RPMI7951 (cell line): ENCODE results near the gene KIAA0319L. TPM values are rescaled to one million over a fixed set of nuclear protein-coding genes. Genes with fewer than 3 reads are reported as not detected.
A peak's percentile ranks its signal among the peaks of the same experiment; 100 is the strongest.
"Not testable (repeated sequence)": the region's sequence is repeated elsewhere in the genome, so short reads cannot be mapped to it uniquely, and the experiment has no call there.

Source experiments
- DNase-seq: peaks from one replicate; pipeline ENCODE4 v3.0.0-alpha.2; 2012; ENCODE audit warnings: low read depth
- total RNA-seq: library from RNA; depleted of rRNA; stranded (reverse); fragments of >200 nt; shearing (Covaris generic); gene quantifications from 2 replicates; pipeline ENCODE4 v1.2.3, GENCODE V29; 2014; rRNA removed

KIAA0319L gene
- total RNA-seq: 17.9 and 26.8 TPM in 2 replicates

DNA sequence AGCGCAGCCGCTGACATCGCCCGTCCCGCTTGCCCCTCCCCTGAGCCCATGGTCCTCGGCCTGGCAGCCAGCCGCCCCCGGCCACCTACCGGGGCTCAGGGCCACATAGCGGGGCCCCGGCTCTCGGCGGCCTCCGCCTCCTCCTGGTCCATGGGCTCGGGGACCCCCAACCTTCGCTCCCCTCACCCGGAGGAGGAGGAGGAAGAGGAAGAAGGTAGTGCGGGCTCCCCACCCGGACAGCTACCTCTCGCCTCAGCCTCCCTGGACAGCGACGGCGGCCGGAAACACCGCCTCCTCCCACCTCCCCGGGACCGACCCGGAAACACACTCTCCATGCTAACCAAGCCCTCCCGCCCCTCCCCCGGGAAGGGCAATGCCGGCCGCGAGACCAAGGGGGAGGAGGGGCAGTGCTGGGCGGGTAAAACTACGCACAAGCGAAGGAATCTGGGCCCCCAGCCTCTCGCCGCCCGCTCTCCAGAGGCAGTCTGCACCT, at the start of gene KIAA0319L:
KIAA0319L (minus strand) TSS at position 286 of the 493 bp plus-strand sequence. CDS start 2,912 bp downstream, outside the sequence.
- peak; percentile 85 for DNase-seq

DNA sequence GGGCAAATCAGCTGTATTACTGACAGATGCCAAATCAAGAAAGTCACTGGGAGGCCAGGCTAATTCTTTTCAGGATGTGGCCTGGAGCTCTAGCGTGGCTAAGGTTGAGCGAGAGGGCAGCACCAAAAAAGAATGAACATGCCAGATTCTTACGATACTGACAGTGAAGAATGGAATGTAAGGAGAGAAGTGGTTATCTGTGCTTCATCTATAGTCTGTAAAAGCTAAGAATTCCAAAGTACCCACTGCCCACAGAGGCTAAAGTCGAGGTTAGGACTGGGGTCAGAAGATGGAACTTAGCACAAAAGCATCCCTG, 48.6 kb upstream of the KIAA0319L start:
- peak; percentile 89 for DNase-seq

DNA sequence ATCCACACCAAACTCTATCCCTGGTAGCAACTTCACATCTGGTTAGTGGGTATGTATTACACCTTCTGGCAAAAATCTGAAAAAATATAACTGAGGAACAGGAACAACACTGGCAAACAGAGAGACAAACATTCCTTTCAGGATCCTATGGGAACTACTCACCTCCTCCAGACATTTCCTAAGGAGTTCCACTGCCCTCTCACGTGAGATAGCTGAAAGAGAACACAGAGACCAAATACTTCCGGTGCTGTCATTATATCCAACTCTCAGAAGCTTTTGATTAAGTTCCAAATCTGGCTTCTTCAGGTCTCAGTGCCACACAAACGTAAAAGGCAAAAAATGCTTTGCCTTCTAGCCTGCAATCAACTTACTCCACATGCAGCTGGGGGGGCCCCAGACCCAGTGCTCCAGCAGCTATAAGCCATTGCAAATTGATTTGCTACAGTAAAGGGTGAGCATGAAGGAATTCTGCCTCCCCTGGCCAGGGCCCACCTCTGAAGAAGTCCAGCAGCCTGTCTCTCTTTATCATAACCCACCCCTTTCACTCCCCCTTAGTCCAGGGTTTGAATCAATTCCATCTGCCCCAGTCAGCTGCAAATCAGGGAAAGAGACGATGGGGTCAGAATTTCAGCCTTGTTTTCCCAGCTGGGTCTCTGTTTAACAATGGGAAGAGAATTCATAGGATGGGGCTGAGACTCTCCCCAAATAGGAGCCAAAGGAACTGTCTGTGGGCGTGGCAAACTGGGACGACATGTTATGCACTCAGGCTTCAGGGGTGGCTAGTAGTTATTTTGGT, 48.1 kb upstream of the KIAA0319L start:
- DNase-seq: peak; percentile 55

DNA sequence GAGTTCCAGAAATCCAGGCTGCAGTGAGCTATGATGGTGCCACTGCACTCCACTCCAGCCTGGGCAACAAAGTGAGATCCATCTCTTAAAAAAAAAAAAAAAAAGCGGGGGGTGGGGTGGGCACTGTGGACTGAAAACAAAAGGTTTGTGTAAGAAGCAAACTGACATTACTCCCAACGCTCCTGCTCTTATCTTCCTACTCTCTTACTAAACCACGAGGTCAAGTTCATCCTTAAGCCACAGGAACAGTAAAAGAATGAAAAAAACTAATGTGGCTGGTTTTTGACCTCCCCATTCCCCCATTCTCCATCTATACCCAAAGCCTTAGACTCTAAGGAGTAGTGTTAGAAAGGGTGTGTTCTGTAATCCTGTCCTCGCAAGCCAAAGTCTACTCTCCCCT, 46.7 kb upstream of the KIAA0319L start:
- DNase-seq: no peak

DNA sequence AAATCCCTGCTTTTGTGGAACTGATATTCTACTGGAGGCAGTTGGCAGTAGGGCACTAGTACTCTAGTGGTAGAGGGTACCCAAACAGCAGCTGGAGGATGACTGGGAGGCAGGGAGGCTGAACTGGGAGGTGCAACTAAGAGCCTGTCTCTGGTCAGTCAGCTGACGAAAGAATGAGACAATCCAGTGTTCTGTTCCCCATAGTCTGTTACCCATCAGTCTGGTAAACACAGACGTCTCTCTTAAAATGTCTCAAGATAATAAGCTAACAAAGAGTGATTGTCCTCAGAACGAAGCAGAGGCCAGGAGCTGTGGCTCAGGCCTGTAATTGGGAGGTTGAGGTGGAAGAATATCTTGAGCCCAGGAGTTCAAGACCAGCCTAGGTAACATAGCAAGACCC, 46.3 kb upstream of the KIAA0319L start:
- DNase-seq: peak; percentile 39

DNA sequence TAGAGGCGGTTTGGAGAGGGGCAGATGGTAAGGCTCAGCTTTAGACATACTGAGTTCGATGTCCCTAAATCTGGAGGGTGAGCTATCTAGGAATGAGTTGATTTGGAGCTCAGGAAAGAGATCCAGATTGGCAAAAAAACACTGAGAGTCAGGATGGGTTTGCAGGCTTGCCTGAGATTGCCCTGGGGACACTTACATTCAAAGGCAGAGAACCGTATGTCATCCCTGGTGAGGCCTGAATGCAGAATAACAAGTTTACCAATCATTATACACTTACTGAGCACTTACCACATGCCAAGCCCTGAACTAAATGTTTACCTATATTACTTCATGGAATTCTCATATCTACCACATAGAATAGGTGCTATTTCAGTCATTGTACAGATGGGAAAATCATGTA, 43.4 kb upstream of the KIAA0319L start:
- no peak for DNase-seq

DNA sequence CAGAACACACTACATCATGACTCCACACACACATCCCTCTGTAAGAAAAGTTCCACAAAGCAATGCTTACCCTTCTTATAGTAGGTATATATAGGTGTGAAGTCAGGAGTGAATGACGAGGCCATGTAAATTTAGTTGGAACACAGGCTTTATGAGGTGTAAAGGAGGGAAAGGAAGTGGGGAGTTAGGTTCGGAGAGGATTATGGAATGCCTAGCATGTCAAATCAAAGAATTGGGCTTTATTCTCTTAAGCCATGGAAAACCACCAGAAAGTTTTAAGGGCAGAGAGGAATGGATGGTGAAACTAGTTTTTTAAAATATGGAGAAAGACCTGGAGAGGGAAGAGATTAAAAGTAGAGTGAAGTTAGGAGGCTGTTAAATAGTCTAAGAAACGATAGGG, 42.2 kb upstream of the KIAA0319L start:
- no peak for DNase-seq

DNA sequence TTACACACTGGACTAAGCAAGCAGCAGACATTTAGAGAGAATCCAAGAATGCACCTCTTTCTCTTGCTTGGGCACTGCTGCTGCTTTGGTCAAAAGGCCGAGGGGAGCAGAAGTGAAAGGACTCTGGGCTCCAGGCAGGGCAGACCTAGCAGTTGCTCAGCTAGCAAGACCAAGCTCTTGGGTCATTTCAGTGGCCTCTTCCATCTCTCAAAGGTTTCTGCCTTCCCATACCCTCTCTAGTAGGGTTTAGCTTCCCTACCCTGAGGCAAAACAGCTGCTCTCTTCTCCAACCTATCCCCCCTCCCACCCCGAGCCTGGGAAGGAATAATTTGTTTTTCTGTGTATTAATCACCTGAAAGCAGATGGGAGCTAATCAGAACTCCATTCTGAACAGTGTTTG, 41.7 kb upstream of the KIAA0319L start:
- DNase-seq: peak; percentile 83

DNA sequence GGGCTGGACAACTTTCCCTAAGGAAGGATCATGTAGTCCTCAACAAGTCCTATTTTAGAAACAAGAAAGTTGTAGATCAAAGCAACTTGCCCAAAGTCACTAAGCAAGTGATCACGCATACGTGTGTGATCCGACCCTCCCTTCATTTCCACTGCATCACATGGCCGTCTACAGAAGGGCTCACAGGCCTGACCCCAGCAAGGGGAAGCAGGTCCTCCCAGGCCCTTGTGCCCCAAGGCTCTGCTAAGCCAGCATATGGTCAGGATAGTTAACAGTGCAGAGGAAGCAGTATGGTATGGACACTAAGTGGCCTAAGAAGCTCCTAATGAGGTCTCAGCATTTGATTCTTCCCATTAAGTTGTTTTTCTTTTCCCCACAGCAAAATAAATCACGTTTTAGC, 40.7 kb upstream of the KIAA0319L start:
- no peak for DNase-seq

DNA sequence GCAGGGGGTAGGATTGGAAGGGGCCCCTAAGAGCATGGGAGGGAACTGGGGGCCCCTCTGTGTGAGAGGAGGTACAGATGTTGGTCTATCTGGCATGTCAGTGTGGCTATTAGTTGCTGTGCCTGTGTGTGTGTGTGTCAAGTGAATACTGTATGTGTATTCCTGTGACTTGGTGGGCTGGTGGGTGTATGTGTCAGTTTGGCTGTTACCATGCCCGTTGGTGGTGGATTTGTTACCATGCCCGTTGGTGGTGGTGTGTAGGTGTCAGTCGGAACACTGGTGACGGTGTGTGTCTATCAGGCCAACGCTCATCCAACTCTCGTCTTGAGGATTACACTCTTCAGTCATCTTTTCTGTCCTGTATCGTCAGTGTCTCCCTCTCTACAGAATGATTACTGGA, 38.5 kb upstream of the KIAA0319L start:
- DNase-seq: no peak

DNA sequence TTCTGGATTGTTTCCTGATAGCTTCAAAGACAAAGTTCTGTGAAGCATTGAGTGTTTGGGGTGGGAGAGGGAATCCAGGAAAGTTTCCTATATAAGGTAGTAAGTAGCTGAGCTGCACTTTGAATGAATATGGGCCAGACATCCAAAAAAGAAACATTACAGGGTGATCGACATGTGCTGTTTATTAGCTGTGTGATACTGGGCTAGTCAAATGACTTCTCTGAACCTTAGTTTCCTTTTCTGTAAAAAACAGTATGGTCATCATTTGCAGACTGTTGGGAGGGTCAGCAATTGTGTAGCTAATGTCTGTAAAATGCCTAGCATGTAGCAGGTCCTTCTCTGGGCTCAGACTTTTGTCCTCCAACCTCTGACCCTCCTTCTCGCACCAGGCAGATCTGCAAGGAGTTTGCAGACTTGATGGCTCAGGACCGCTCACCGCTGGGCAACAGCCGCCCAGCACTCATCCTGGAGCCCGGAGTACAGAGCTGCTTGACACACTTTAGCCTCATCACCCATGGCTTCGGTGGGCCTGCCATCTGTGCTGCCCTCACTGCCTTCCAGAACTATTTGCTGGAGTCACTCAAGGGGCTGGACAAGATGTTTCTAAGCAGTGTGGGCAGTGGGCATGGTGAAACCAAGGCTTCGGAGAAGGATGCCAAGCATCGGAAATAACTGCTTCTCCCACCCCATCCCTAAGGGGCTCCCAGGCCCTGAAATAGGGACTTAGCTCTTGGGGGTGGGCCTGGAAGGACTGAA, 37.0 kb upstream of the KIAA0319L start:
- DNase-seq: no peak

DNA sequence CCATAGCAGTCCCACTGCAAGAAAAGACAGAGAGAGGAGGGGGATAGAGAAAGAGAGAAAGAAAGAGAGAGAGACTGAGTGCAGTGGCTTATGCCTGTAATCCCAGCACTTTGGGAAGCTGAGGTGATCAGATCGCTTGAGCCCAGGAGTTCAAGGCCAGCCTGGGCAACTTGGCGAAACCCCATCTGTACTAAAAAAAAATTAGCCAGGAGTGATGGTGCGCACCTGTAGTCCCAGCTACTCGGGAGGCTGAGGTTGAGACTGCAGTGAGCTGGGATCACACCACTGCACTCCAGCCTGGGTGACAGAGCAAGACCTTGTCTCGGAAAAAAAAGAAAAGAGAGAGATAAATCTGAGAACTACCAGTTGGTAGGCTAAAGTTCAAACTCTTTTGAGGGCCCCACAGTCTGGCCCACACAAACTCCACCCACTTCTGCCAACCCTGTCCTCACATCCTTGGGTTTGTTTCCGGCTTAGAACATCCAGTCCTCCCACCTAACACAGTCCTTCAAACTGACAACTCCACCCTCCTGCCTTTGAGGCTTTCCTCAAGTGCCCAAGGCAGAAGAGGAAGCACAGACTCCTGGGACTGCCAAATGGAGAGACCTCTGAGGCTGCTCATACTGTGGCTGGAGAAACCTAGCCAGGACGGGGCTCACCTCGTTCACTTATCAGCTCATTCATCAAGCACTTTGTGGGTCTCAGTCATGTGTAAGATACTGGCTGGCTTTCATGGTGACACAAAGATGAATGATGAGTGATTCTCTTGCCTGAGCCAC, 36.0 kb upstream of the KIAA0319L start:
- no peak for DNase-seq

DNA sequence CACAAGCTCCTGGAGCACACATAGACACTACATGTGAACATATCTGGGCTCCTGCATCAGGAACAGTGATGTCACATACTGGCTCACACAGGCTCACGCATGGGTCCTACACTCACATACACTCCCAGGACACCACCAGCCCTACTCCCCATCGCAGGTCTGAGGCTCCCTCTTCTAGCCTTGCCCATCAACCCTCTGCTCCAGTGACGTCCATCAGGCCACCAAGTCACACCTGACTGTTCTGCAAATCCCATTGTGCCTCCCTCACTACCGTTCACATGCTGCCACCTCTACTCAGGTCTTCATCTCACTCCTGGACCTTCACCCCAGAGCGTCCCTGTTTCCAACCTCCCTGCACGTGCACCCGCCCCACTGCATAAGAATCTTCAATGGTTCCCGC, 34.0 kb upstream of the KIAA0319L start:
- DNase-seq: no peak

DNA sequence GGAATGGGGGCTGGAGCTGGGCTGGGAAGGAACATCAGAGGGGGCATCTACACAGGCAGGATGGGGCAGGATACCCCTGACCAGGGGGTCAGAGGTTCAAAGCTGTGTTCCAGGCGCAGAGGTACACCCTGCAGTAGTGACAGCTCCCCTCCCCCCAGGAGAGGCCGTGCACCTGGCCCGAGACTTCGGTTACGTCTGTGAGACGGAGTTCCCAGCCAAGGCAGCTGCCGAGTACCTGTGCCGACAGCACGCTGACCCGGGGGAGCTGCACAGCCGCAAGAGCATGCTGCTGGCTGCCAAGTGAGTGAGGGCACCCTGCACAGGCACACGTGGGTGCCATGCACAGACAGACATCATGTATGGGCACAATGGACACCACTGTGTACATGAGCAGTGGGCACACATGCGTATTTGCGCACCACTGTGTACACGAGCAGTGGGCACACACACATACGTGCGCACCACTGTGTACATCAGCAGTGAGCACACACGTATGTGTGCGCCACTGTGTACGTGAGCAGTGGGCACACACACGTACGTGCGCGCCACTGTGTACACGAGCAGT, 33.4 kb upstream of the KIAA0319L start:
- no peak for DNase-seq

DNA sequence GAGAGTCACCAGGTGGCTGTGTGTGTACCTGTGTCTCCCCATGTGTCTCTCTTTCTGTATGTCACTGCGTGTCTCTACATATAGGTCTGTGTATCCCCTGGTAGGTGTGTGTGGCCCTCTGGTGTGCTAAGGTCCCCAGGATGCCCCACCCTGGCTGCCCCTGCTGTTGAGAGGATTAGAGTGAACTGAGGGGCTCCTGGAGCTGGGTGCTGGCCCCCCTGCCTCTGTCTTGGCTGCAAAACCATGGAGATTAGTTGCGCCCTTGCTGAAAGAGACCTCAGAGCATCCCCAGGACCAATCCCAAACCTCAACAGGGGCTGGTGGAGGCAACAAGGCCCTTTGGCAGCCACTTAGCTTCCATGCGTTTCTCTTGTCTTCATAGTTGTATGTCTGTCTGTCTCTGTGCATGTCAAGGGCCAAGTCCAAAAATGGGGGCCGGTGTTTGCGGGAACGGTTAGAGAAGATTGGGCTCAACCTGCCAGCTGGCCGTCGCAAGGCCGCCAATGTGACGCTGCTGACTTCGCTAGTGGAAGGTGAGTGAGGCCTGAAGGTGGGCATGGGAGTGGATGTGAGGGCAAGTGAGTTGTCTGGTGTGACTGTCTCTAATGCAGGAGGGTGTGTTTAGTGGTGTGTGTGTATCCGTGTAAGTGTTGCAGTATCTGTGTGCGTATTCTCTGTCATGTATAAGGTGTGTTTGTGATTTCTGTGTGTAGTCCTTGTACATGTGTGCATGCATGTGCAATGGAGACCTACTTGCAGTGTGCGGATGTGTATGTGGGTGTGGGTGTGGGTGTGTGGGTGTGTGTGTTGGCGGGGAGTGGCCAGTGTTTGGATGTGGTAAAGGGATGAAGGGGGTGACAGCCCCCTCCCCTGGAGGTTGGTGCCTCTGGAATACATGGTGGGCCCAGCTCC, 32.6 kb upstream of the KIAA0319L start:
- no peak for DNase-seq

DNA sequence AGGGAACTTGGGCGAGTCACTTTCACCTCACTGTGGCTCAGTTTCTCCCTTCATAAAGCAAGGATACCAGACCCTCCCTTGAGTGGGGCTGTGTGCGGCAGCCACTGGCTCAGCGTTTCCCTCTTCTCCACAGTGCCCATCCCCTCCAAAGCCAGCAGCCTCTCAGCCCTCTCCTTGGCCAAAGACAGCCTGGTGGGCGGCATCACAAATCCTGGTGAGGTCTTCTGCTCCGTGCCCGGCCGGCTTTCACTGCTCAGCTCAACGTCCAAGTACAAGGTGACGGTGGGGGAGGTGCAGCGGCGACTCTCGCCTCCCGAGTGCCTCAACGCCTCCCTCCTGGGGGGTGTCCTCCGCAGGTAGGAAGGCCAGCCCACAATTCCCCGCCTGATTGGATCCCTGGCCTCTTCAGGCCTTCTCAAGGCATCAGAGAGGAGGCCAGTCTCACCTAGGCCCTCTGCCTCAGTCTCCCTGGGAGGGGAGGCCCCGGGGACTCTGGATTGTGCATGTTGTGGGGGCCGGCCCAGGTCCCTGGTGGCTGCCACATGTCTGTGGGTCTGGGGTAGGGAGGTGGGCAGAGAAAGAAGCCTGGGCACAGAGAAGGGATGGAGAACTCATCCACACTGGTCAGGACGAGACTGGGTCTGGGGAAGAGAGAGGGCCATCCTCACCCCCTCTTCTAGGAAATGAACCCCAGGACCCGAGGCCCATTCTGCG, 31.2 kb upstream of the KIAA0319L start:
- DNase-seq: no peak

DNA sequence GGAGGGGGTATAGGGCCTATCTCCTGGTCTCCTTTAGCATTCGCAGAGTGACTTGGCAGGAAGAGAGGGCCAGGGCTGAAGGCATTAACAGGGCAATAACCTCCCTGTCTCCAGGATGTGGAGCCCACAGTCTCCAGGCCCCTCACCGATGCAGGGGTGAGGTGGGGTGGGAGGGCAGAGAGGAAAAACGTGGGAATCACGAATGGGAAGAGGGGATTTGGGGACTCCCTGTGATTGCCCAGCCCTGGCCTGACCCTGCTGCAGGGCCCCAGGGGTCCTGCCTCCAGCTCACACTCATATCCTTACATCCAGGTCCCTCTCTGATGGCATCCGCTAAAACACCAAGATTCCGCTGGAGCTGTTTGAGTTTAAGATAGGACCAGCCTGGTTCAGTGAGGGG, 30.5 kb upstream of the KIAA0319L start:
- DNase-seq: no peak

DNA sequence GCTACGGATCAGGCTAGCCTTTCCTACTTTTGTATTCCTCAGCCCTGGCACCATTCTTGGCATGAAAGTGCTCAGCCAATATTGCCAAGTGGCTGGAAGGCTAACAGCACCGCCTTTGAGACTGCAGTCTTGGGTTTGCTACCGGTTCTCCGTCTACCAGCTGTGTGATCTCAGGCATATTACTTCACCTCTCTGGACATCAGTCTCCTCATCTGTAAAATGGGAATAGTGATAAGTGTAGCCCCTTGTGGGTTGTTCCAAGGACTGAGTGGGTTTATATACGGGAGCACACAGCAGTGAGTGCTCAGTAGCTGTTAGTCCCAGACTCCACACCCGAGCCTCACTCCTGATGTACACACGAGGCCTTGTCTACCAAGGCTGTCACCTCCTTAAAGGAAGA, 29.6 kb upstream of the KIAA0319L start:
- DNase-seq: no peak

DNA sequence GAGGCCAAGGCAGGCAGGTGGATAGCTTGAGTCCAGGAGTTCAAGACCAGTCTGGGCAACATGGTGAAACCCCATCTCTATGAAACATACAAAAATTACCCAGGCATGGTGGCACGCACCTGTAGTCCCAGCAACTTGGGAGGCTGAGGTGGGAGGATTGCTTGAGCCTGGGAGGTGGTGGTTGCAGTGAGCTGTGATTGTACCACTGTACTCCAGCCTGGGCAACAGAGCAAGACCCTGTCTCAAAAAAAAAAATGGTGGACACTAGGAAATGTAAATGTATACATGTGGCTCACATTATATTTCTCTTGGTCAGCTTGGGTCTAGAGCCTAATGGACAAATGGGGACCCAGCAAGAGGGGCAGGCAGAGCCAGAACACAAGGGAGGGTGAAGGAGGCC, 28.6 kb upstream of the KIAA0319L start:
- DNase-seq: not testable (repeated sequence)

DNA sequence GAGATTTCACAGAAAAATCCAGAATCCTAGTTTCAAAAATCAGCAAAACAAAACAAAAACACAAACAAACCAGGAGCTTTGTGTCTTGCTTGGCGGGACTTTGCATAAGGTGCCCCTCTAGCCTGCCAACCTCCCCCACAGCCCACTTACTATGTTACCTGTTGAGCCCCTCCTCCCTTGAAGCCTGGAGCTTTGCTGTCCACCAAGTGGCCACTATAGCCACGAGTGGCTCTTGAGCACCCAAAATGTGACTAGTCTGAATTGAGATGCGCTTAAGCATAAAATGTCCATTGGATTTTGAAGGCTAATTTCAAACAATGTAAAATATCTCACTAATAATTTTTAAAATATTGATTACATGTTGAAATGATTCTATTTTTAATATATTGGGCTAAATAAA, 28.1 kb upstream of the KIAA0319L start:
- no peak for DNase-seq
